Measurements from ENCODE around the gene LBH.
A peak's percentile ranks its signal among the peaks of the same experiment; 100 is the strongest.

The LBH gene

DNA sequence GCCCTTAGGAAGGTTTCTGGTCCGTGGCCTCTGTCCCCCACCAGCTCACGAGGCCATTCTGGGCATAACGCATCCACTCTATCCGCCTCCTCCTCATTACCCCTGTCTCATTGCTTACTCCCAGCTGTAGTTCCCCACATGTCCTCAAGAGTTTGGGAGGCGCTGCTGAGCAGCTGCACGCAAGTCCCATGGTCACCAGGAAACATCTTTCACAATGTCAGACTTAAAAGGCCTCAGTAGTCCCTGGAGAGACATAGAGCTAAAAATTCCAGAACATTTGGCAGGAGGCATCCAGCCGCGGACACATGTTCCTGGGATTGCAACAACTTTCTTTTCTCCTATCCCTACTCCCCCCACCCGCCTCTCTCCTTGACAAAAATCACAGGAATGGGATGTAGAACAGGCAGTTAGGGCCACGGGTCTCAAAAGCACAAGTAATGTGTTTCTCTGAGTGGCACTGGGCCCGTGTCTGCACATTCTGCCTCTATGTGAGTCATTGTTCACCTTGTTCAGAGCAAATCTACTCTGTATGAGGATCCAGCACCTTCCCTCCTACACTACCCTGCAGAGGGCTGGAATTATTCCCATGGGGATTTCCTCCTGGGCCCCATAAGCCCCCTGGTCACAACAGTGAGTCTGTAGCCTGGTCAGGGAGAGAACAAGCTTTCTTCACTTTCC, 8.1 kb downstream of the LBH start:
- H3K27ac ChIP-seq (ENCODE audit: low read length) = no peak overlapping the region
- H3K4me1 ChIP-seq (ENCODE audit: low read length) = peaks cover 19% of the 10 kb centered on the region
- H3K9me3 ChIP-seq (ENCODE audit: insufficient read depth, low read length) = peaks cover 10% of the 10 kb centered on the region
- no peak overlapping the region for H3K9ac ChIP-seq (ENCODE audit: low read length)
- H3K36me3 ChIP-seq (replicated peaks; ENCODE audit: low read depth, low read length) = peaks cover 19% of the 10 kb centered on the region
- no peak overlapping the region for H3K4me3 ChIP-seq (ENCODE audit: low read length)
- no peaks in the 10 kb centered on the region for H3K79me2 ChIP-seq (ENCODE audit: low read length)
- no peaks in the 10 kb centered on the region for H4K20me1 ChIP-seq (ENCODE audit: insufficient read depth, low read length)
- H3K27me3 ChIP-seq (ENCODE audit: low read depth, low read length) = peaks cover 38% of the 10 kb centered on the region
- no peak overlapping the region for H3K4me2 ChIP-seq (ENCODE audit: low read length)
- TF ChIP-seq CTCF (IDR thresholded peaks at IDR 0.05; ENCODE audit: low read depth, low read length) (peak; percentile 76), EZH2phosphoT487 (IDR thresholded peaks at IDR 0.05; ENCODE audit: low read depth) (no peak)
- no peak overlapping the region for H2AFZ ChIP-seq (ENCODE audit: low read depth, low read length)

- Histone ChIP-seq H3K79me2 (ENCODE audit: low read length) (no peaks in the 10 kb centered on the region), H3K27me3 (ENCODE audit: low read depth, low read length) (peaks cover 32% of the 10 kb centered on the region), H3K4me2 (ENCODE audit: low read length) (no peak overlapping the region), H4K20me1 (ENCODE audit: insufficient read depth, low read length) (no peaks in the 10 kb centered on the region), H3K9me3 (ENCODE audit: insufficient read depth, low read length) (peaks cover 10% of the 10 kb centered on the region), H3K27ac (ENCODE audit: low read length) (no peak overlapping the region), H2AFZ (ENCODE audit: low read depth, low read length) (no peak overlapping the region), H3K9ac (ENCODE audit: low read length) (no peak overlapping the region), H3K4me3 (ENCODE audit: low read length) (no peak overlapping the region), H3K4me1 (ENCODE audit: low read length) (peaks cover 12% of the 10 kb centered on the region), H3K36me3 (replicated peaks; ENCODE audit: low read depth, low read length) (peaks cover 17% of the 10 kb centered on the region)
- TF ChIP-seq EZH2phosphoT487 (IDR thresholded peaks at IDR 0.05; ENCODE audit: low read depth) = no peak
- TF ChIP-seq CTCF (IDR thresholded peaks at IDR 0.05; ENCODE audit: low read depth, low read length) = no peak
Measured at GRCh38 chr2:30239986-30240752, 8.8 kb downstream of the LBH start.

DNA sequence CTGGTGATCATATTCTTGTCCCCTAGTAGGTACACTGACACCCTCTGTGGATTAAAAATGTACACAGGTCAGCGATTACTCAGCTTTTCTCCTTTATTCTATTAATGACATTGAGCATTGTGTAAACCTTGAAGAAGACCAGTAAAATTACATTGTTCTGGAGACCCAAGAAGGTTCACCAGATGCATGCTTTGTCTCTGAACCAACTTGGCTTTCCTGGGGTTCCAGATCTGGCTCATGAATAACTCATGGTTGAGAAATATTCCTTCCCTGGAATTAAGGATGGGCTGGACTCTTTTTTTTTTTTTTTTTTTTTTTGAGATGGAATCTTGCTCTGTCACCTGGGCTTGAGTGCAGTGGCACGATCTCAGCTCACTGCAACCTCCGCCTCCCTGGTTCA, 11.9 kb downstream of the LBH start:
- Histone ChIP-seq H3K36me3 (replicated peaks; ENCODE audit: low read depth, low read length) (no peaks in the 10 kb centered on the region), H3K9ac (ENCODE audit: low read length) (no peak overlapping the region), H3K4me3 (ENCODE audit: low read length) (no peak overlapping the region), H3K4me1 (ENCODE audit: low read length) (no peaks in the 10 kb centered on the region), H3K79me2 (ENCODE audit: low read length) (no peaks in the 10 kb centered on the region), H3K27me3 (ENCODE audit: low read depth, low read length) (peaks cover 28% of the 10 kb centered on the region; the same call in 1 of the 2 replicates), H3K9me3 (ENCODE audit: insufficient read depth, low read length) (no peaks in the 10 kb centered on the region), H3K27ac (ENCODE audit: low read length) (no peak overlapping the region), H4K20me1 (ENCODE audit: insufficient read depth, low read length) (no peaks in the 10 kb centered on the region), H3K4me2 (ENCODE audit: low read length) (no peak overlapping the region), H2AFZ (ENCODE audit: low read depth, low read length) (no peak overlapping the region)
- TF ChIP-seq CTCF (IDR thresholded peaks at IDR 0.05; ENCODE audit: low read depth, low read length) = no peak
- TF ChIP-seq EZH2phosphoT487 (IDR thresholded peaks at IDR 0.05; ENCODE audit: low read depth) = no peak

DNA sequence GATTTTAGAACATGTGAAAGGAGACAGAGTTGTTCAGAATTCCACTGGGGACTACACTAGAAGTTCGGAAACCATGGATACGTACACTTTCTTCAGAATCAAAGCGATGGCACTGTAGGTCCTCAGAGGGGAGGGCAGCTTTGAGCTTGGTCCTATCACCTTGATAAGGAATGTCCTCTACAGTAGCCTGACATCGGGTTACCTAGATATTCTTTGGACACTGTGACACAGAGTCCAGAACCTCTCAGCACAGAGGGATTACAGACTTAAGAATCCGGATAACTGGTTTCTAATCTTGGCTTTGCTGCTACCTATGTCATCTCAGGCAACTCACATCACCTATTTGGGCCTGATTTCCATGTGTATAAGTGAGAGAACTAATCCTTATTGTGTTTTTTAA, 14.0 kb downstream of the LBH start:
- no peaks in the 10 kb centered on the region for H4K20me1 ChIP-seq (ENCODE audit: insufficient read depth, low read length)
- no peak overlapping the region for H2AFZ ChIP-seq (ENCODE audit: low read depth, low read length)
- H3K79me2 ChIP-seq (ENCODE audit: low read length) = no peaks in the 10 kb centered on the region
- H3K4me3 ChIP-seq (ENCODE audit: low read length) = no peak overlapping the region
- no peaks in the 10 kb centered on the region for H3K9me3 ChIP-seq (ENCODE audit: insufficient read depth, low read length)
- H3K36me3 ChIP-seq (replicated peaks; ENCODE audit: low read depth, low read length) = no peaks in the 10 kb centered on the region
- peaks cover 26% of the 10 kb centered on the region; the same call in 1 of the 2 replicates for H3K27me3 ChIP-seq (ENCODE audit: low read depth, low read length)
- H3K4me2 ChIP-seq (ENCODE audit: low read length) = no peak overlapping the region
- no peaks in the 10 kb centered on the region for H3K4me1 ChIP-seq (ENCODE audit: low read length)
- H3K9ac ChIP-seq (ENCODE audit: low read length) = no peak overlapping the region
- TF ChIP-seq EZH2phosphoT487 (IDR thresholded peaks at IDR 0.05; ENCODE audit: low read depth) = no peak
- H3K27ac ChIP-seq (ENCODE audit: low read length) = no peak overlapping the region

Data from OCI-LY3 (cell line).